Activated T-cell treated with anti-CD3 and anti-CD28 coated beads, Interleukin-2, amount 50 U/mL, for 24 hours (primary cell): ENCODE data around the gene SEPTIN2.
"Not testable (repeated sequence)": the region's sequence is repeated elsewhere in the genome, so short reads cannot be mapped to it uniquely, and the experiment has no call there.

ENCODE experiments used
- DNase-seq: peaks from one replicate; pipeline ENCODE4 v3.0.0-alpha.2; 2020
- H3K27ac Mint-ChIP-seq: 2 replicates; pipeline ENCODE4 v1.8.0; 2020; ENCODE audit warnings: mild to moderate bottlenecking, mixed read lengths
- H3K27me3 Mint-ChIP-seq: 2 replicates; pipeline ENCODE4 v1.8.0; 2020; ENCODE audit warnings: mixed read lengths
- H3K36me3 Mint-ChIP-seq: 2 replicates; pipeline ENCODE4 v1.8.0; 2020; ENCODE audit warnings: low read depth, mixed read lengths
- H3K4me1 Mint-ChIP-seq: 2 replicates; pipeline ENCODE4 v1.8.0; 2020; ENCODE audit warnings: low read depth, mixed read lengths
- H3K4me3 Mint-ChIP-seq: 2 replicates; pipeline ENCODE4 v1.8.0; 2020; ENCODE audit warnings: mild to moderate bottlenecking, moderate library complexity, mixed read lengths
- H3K9me3 Mint-ChIP-seq: 2 replicates; pipeline ENCODE4 v1.8.0; 2020; ENCODE audit warnings: mixed read lengths

The SEPTIN2 gene

DNA sequence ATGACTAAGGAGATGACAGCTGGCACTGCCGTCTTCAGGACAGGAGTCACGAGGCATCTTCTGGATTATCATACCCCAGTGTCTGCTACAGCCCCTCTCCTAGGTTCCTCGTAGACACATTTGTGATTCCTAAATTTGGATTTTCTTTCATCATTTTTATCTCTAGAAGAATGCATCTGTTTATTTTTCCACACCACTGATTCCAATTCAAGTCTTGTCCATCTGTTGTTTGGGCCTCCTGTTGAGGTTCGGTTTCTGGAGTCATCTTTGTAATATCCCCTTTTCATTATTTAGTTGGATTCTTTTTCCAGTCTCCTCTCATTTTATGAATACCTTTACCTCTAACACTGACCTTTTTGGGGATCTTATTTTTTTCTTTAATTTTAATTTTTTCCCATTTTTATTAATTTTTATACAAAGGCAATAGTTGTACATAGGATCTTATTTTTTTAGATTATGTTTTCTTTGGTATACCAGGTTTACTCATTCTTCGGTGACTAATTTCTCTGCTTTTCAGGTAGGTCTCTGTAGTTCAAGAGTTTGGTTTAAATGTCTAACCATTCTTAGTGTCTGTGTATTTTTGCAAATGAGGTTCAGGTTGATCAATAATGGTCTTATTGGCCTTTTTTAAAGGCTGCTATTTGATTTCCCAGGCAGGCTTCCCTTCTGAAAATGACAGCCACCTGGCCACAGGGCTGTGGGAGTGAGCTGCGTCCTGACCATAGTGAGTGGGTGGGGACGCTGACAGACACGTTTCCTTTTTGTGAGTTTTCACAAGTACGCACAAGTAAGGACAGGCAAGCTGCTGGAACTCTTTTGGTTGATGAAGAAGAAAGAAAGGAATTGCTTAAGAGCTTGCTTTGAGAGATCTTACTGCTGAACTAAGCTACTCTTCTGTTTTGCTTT, 74.8 kb downstream of the SEPTIN2 start:
- no peak overlapping the region for H3K27ac Mint-ChIP-seq
- no peak overlapping the region for H3K4me3 Mint-ChIP-seq
- no peaks in the 10 kb centered on the region for H3K9me3 Mint-ChIP-seq
- H3K36me3 Mint-ChIP-seq, result peaks cover 22% of the 10 kb centered on the region
- DNase-seq, result no peak
- H3K27me3 Mint-ChIP-seq, result no peaks in the 10 kb centered on the region
- peaks cover 13% of the 10 kb centered on the region for H3K4me1 Mint-ChIP-seq

DNA sequence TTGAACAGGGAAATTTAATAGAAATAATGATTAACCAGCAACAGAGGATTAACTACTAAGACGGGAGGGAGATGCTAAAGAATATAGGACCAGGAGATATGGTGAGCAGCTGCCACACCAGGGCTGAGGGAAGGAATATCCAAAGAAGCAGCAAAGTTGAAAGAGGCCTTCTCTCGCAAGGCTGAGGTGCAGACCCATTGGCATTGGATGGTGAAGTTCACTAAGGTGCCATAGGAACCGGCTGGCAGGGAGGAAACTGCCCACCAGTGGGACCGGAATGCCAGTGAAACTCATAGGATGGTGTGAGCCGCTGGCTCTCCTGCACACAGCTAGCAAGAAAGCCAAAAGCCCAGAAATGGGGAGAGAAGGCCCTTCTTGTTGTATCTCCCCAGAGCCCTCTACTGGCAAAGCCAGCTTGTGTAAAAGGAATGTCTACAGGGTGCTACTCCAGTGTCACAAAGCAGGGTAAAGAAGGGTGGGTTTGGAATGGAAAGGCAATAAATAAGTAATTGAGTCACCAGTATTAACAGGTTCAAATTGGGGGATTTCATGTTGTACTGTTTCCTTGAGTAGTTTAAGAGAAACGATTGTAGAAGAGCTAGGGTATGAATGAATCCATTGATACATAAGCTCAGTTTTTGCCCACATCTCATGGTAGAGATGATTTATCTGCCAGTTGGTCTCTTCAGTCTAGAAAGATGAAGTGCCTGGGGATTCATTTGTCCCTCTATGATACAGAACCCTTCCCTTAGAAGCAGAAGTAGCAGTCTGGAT, 76.4 kb downstream of the SEPTIN2 start:
- no peak overlapping the region for H3K27ac Mint-ChIP-seq
- H3K36me3 Mint-ChIP-seq, result peaks cover 22% of the 10 kb centered on the region
- no peaks in the 10 kb centered on the region for H3K9me3 Mint-ChIP-seq
- no peaks in the 10 kb centered on the region for H3K27me3 Mint-ChIP-seq
- H3K4me3 Mint-ChIP-seq, result no peak overlapping the region
- no peak for DNase-seq
- peaks cover 13% of the 10 kb centered on the region for H3K4me1 Mint-ChIP-seq

DNA sequence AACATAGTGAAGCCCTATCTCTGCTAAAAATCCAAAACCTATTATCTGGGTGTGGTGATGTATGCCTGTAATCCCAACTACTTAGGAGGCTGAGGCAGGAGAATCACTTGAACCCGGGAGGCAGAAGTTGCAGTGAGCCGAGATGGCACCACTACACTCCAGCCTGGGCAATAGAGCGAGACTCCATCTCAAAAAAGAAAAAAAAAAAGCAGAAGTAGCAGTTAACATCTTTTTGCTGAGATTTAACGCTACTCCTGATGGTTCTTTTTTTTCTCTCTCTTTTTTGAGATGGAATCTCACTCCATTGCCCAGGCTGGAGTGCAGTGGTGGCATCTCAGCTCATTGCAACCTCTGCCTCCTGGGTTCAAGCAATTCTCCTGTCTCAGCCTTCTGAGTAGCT, 77.0 kb downstream of the SEPTIN2 start:
- H3K9me3 Mint-ChIP-seq, H3K4me3 Mint-ChIP-seq, H3K27me3 Mint-ChIP-seq, H3K27ac Mint-ChIP-seq, DNase-seq: not testable (repeated sequence)
- Mint-ChIP-seq H3K36me3 (peaks cover 21% of the 10 kb centered on the region), H3K4me1 (peaks cover 13% of the 10 kb centered on the region)

DNA sequence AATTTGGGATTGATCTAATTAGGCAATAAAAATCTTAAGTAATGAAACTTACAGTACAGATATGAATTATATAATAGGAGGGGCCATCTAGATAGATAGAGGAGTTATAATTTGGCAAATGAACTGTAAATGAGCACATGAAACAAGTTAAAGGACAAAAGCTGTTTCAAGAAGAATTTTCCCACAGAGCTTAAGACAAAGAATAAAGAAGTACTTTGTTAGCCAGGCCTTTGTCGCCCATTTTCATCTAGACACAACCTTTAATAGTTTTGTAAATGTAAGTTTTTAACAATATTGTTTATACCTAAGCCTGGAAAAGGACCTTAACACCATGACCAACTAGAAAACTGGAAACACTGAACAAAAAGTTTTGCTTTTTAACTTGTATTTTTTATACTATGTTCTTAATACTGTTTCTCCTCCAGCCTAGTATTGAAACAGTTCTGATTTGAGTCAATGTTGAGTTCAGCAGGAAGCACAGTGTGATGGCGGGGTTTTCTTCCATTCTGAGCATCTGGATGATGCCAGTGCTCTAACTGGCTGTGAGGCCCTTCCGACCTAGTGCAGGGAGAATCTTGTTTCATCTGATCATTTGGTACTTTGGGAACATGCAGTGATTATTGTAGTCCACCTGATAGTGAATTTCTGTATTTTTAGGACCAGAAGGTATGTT, 77.9 kb downstream of the SEPTIN2 start:
- no peak for DNase-seq
- H3K27me3 Mint-ChIP-seq, result no peaks in the 10 kb centered on the region
- no peak overlapping the region for H3K27ac Mint-ChIP-seq
- no peaks in the 10 kb centered on the region for H3K9me3 Mint-ChIP-seq
- H3K4me1 Mint-ChIP-seq, result peaks cover 13% of the 10 kb centered on the region
- no peak overlapping the region for H3K4me3 Mint-ChIP-seq
- peaks cover 18% of the 10 kb centered on the region for H3K36me3 Mint-ChIP-seq

DNA sequence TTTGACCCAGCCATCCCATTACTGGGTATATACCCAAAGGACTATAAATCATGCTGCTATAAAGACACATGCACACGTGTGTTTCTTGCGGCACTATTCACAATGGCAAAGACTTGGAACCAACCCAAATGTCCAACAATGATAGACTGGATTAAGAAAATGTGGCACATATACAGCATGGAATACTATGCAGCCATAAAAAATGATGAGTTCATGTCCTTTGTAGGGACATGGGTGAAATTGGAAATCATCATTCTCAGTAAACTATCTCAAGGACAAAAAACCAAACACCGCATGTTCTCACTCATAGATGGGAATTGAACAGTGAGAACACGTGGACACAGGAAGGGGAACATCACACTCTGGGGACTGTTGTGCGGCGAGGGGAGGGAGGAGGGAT, 81.1 kb downstream of the SEPTIN2 start:
- not testable (repeated sequence) for H3K27ac Mint-ChIP-seq

DNA sequence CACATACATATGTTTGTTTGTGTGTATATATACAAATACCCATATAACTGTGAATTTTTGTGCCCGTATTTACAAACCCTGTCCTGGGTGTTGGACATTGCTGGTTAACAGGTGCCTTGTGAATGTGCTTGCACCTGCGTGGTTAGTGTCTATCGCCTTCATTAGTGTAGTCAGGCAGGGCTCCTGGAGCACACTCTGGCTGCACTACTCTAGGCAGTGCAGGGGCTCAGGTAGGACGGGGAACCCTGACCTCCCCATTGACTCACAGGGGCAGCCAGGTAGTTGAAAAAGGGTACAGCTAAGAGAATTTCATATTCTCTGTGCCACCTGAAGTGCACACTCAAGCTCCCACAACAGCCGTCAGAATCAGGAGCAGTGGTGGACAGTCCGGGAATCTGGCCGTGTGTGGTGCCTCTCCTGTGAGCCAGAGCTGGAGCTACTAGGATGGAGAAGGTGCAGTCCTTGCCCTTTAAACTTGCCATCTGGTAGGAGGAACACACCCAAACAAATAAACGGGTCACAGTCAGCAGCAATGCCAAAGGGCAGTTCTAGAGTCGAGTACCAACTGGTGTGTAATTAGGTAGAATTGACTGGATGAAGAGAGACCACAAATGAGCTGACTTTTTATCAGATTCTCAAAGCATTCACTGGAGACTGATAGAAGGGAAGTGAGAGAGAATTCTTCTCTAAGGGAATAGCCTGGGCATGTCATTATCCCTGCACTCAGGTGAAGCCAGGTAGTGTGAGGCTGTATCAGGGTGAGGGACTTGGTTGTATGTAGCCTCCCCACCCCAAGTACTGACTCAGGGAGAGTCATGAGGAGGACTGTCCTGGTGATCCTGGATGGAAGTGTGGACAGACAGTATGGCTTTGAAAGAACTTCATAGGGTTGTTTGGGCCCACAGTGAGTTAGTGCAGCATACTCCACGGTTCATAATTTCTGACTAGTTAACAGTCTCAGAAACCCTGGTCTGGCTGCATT, 84.5 kb downstream of the SEPTIN2 start:
- Mint-ChIP-seq H3K4me3 (no peak overlapping the region), H3K9me3 (no peaks in the 10 kb centered on the region), H3K27me3 (no peaks in the 10 kb centered on the region), H3K27ac (no peak overlapping the region), H3K4me1 (no peaks in the 10 kb centered on the region), H3K36me3 (peaks cover 14% of the 10 kb centered on the region)
- DNase-seq, result no peak

More for the DNA sequence above, 81.1 kb downstream of the SEPTIN2 start:
- not testable (repeated sequence) for H3K9me3 Mint-ChIP-seq, DNase-seq, H3K4me3 Mint-ChIP-seq, H3K4me1 Mint-ChIP-seq, H3K27me3 Mint-ChIP-seq
- peaks cover 16% of the 10 kb centered on the region for H3K36me3 Mint-ChIP-seq
